GM21526 (cell line): Measurements from ENCODE around the gene DOP1A.

Source experiments
- ATAC-seq: cut with Tn5 transposase; IDR thresholded peaks from one replicate; pipeline ENCODE4 v1.9.1; 2021; ENCODE audit warnings: moderate library complexity; ENCODE audit not compliant: unreplicated experiment, low FRiP score

Gene DOP1A

DNA sequence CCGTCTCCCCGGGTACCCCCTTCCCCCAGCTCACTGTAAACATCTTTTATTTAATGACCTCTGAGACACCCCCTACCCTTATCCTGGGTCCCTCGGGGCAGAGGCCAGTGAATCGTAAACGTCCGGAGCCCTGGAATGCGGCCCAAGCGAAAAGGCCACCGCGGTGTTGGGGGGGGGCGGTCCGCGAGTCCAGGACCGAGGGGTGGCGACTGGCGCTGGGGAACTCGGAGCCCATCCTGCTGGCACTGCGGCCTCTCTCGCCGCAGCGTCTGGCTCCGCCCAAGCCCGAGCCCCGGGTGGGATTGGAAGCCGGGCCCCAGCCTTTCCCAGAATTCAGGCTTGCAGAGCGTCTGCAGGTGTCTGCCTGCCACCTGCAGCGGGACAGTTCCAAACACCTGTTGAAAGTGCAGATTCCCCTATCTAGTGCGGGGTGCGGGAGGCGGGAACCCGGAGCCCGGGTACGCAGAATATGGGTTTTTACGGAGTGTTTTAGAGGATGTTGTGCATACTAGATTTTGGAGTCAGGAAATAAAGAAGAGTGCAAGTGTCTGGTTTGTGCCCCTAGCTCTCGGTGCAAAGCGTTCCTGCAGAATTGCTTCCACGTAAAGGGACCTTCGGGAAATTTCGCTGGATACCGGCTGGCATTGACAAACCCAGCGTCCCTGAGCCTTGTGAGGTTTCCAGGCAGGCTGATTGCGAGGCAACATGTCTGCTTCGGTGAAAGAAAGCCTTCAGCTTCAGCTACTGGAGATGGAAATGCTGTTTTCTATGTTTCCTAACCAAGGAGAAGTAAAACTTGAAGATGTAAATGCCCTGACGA lies 126.5 kb downstream of the DOP1A start:
- peak; percentile 27 for ATAC-seq

GRCh38 chr6:83198486-83199172 lies 131.2 kb downstream of the DOP1A start:
- no peak for ATAC-seq

DNA sequence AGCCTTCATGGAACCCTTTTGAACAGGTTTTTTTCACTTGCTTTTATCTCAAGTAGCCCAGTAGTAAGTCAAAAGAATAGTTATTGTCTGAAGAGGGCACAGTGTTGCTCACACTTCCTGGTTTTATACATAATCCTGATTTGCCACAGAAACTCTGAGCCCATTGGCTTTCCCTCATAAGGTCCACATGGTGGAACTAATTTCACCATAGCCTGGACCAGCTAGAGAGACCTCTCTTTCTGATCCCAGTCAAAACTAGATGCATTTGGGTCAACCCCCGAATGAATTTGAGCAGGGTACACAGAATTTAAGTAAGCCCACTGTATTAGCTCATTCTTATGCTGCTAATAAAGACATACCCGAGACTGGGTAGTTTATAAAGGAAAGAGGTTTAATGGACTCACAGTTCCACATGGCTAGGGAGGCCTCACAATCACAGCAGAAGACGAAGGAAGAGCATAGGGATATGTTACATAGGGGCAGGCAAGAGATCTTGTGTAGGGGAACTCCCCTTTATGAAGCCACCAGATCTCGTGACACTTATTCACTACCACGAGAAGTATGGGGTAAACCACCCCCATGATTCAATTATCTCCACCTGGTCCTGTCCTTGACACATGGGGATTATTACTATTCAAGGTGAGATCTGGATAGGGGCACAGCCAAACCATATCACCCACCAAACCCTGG lies 131.8 kb downstream of the DOP1A start:
- no peak for ATAC-seq

DNA sequence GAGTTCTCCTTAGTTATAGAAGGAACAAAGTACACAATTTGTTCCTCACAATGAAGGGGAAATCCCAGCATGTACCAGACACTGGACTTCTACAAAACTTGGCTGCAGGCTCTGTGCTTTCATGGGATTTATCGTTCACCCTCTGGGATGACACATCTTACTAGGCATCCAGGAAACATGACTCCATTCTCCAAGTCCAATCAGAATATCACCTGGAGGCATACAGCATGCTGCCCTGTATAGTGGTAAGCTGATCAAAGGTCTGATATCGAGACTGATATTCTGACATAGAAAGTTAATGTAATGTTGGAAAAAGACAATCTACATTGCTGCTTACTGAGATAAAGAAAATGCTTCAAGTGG lies 132.4 kb downstream of the DOP1A start:
- no peak for ATAC-seq

DNA sequence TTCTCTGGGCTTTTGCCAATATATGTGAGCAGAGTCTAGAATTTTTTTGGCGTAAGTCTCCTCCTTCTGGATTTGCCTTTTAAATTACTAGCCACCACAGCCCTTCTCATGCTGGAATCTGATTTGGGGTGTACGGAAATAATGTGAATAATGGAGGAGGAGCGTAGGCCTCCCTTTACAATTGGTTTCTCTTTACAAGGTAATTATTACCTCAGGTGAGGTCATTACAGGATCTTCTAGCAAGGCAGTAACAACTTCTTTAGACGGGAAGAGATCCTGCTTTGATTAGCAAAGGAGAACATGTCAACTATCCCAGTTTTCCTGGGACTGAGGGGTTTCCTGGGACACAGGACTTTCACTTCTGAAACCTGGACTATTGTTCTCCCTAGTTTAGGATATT lies 134.6 kb downstream of the DOP1A start:
- no peak for ATAC-seq

DNA sequence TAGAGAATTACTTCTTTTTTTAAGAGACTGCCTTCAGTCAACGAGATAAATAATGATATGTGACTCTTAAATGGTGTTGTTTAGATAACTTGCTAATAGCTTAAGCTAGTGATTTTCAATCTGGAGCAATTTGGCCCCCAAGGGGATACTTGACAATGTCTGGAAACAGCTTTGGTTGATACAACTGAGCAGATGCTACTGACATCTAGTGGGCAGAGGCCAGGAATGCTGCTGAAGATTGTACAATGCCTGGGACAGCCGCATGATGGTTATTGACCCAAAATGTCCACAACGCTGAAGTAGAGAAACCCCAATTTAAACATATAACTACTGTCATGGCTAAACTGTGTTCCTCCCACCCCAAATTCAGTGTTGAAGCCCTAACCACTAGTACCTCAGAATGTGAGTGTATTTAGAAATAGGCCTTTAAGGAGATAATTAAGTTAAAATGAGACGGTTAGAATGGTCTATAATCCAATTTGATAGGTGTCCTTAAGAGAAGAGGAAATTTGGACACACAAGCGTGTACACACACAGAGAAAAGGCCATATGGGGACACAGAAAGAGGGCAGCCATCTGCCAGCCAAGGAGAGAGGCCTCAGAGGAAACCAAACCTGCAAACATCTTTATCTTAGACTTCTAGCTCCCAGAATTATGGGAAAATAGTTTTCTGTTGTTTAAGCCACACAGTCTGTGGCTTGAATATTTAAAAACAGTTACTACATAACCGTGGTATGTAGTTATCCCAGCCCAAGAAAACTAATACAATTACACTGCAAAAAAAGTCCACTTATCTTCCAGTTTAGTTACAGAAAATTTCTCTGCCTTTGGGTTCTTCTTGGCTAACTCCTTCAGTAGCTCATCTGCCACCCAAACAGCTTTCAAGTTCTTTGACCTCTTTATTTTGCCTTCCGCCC lies 147.9 kb downstream of the DOP1A start:
- ATAC-seq: peak; percentile 98

GRCh38 chr6:83216806-83217205 lies 149.3 kb downstream of the DOP1A start:
- ATAC-seq: no peak
